HG03378 (cell line): ENCODE data around the gene PPP2R5D.
A peak's percentile ranks its signal among the peaks of the same experiment; 100 is the strongest.

Source experiments
- ATAC-seq: cut with Tn5 transposase; IDR thresholded peaks from one replicate; pipeline ENCODE4 v1.9.1; 2021; ENCODE audit warnings: mild to moderate bottlenecking, moderate library complexity; ENCODE audit not compliant: unreplicated experiment

Gene PPP2R5D

GRCh38 chr6:43053545-43054205 lies 69.3 kb downstream of the PPP2R5D start, which contains the start of gene CUL7:
TSS of gene CUL7 (minus strand) at chr6:43053851. CDS start at chr6:43052788, 1,063 bp downstream.
- ATAC-seq: peak; percentile 59

- ATAC-seq: no peak
Observed at GRCh38 chr6:43054206-43054943, 70.0 kb downstream of the PPP2R5D start.

- no peak for ATAC-seq
Observed at GRCh38 chr6:43055966-43056365, 71.6 kb downstream of the PPP2R5D start.

- ATAC-seq: no peak
Observed at GRCh38 chr6:43058531-43058930, 74.2 kb downstream of the PPP2R5D start.

GRCh38 chr6:43059168-43060033 lies 75.0 kb downstream of the PPP2R5D start, which contains the start of the genes KLC4 and MRPL2:
TSS of gene KLC4 (plus strand) at chr6:43059631. CDS start at chr6:43061336, 1,705 bp downstream.
TSS of gene MRPL2 (minus strand) at chr6:43059434. CDS start at chr6:43059381, 53 bp downstream.
- ATAC-seq: peak; percentile 85

- ATAC-seq: peak; percentile 10
Observed at GRCh38 chr6:43060034-43060754, 75.8 kb downstream of the PPP2R5D start.

GRCh38 chr6:43060755-43061633 lies 76.6 kb downstream of the PPP2R5D start:
- no peak for ATAC-seq

- ATAC-seq: no peak
Observed at GRCh38 chr6:43061861-43062260, 77.5 kb downstream of the PPP2R5D start.
